Neural crest cell (in vitro differentiated cells): ENCODE results near the gene SNRNP48. TPM values are rescaled to one million over a fixed set of nuclear protein-coding genes. Genes with fewer than 3 reads are reported as not detected.

Experiments
- DNase-seq: peaks from one replicate; pipeline ENCODE4 v3.0.0; 2021; ENCODE audit warnings: low read depth, mixed read lengths, low spot score
- H3K27ac Mint-ChIP-seq: one replicate; pipeline ENCODE4 v1.8.0; 2021; ENCODE audit warnings: mild to moderate bottlenecking, mixed read lengths; ENCODE audit not compliant: unreplicated experiment
- H3K27me3 Mint-ChIP-seq: 2 replicates; pipeline ENCODE4 v1.8.0; 2021; ENCODE audit warnings: low read depth, mild to moderate bottlenecking, mixed read lengths
- H3K36me3 Mint-ChIP-seq: 2 replicates; pipeline ENCODE4 v1.8.0; 2021; ENCODE audit warnings: low read depth, mild to moderate bottlenecking, mixed read lengths
- H3K4me1 Mint-ChIP-seq: 2 replicates; pipeline ENCODE4 v1.8.0; 2021; ENCODE audit warnings: mixed read lengths
- H3K4me3 Mint-ChIP-seq: one replicate; pipeline ENCODE4 v1.8.0; 2021; ENCODE audit warnings: mild to moderate bottlenecking, mixed read lengths
- H3K9me3 Mint-ChIP-seq: 2 replicates; pipeline ENCODE4 v1.8.0; 2021; ENCODE audit warnings: mixed read lengths
- total RNA-seq: library from RNA; stranded (reverse); gene quantifications from 2 replicates; pipeline ENCODE4 v1.2.1, GENCODE V29; 2021
- TF ChIP-seq, protein P1 (sequence below): fragments of 200-600 bp; sonication (generic); conservative IDR thresholded peaks from 2 replicates; pipeline ENCODE4 v1.5.0; 2021; ENCODE audit warnings: antibody characterized with exemption, mild to moderate bottlenecking

SNRNP48 gene
- total RNA-seq, 1 donor from 2014 or later, result 22.5 TPM

GRCh38 chr6:7559651-7560385 is 30.2 kb upstream of the SNRNP48 start:
- no peaks in the 10 kb centered on the region for H3K27me3 Mint-ChIP-seq
- no peaks in the 10 kb centered on the region for H3K9me3 Mint-ChIP-seq
- no peak overlapping the region for H3K27ac Mint-ChIP-seq
- DNase-seq, result no peak
- no peak overlapping the region for H3K4me3 Mint-ChIP-seq
- no peaks in the 10 kb centered on the region for H3K36me3 Mint-ChIP-seq
- TF ChIP-seq, protein P1, sequence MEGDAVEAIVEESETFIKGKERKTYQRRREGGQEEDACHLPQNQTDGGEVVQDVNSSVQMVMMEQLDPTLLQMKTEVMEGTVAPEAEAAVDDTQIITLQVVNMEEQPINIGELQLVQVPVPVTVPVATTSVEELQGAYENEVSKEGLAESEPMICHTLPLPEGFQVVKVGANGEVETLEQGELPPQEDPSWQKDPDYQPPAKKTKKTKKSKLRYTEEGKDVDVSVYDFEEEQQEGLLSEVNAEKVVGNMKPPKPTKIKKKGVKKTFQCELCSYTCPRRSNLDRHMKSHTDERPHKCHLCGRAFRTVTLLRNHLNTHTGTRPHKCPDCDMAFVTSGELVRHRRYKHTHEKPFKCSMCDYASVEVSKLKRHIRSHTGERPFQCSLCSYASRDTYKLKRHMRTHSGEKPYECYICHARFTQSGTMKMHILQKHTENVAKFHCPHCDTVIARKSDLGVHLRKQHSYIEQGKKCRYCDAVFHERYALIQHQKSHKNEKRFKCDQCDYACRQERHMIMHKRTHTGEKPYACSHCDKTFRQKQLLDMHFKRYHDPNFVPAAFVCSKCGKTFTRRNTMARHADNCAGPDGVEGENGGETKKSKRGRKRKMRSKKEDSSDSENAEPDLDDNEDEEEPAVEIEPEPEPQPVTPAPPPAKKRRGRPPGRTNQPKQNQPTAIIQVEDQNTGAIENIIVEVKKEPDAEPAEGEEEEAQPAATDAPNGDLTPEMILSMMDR, result no peak
- no peaks in the 10 kb centered on the region for H3K4me1 Mint-ChIP-seq

DNA sequence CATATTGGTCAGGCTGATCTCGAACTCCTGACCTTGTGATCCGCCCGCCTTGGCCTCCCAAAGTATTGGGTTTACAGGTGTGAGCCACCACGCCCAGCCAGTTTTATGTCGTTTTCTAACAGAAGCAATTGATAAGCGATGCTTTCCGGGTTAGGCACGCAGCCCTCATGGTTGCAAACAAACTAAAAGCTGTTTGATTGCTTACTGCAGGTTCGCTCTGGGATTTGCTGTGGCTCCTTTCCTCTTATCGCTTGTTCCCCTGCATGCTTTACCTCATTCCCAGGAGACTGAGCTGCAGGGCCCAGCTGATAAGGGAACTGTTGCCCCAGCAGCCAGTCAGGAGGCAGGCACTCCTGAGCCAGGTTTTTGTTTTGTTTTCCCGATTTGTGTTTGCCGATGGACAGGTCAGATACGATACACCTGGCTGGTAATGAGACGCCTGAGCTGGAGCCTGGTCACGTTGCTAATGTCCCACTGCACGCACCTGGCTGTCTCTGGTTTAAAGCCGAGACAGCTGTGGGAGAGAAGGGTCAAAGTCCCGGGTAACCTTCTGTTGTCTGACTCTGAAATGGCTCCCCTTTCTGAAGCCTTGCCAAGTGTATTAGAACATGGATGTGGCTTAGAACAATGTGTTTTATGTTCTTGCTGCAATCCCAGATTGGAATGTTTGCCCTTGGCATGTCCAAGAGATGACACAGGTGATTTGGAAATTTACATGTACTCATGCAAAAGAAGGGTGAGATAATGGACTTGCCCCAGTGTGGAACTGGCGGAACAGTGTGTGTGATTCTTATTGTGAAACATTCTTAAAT is 28.6 kb upstream of the SNRNP48 start:
- Mint-ChIP-seq H3K27me3 (no peaks in the 10 kb centered on the region), H3K27ac (no peak overlapping the region), H3K36me3 (no peaks in the 10 kb centered on the region), H3K9me3 (no peaks in the 10 kb centered on the region), H3K4me1 (no peaks in the 10 kb centered on the region), H3K4me3 (no peak overlapping the region)
- TF ChIP-seq, protein P1, result no peak
- DNase-seq, result no peak

DNA sequence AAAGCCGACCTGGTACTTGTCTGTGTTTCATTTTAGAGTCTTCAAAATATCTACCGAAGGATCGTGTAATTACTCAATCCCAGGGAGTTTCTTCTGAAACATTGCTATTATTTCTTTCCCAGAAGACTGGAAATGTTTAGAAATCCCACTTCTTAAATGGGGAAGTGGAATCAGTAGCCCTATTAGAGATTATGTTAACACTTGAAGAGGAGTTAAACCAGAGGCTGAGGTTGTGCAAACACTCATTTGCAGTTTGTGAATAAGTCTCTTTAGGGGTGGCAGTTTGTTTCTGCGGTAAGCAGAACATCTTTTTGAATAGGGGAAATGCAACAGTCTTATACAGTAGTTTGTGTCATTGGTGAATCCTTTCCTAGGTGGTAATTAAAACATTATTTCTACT is 27.2 kb upstream of the SNRNP48 start:
- Mint-ChIP-seq H3K9me3 (no peaks in the 10 kb centered on the region), H3K36me3 (no peaks in the 10 kb centered on the region), H3K4me3 (no peak overlapping the region), H3K4me1 (no peaks in the 10 kb centered on the region), H3K27ac (no peak overlapping the region), H3K27me3 (no peaks in the 10 kb centered on the region)
- DNase-seq, result no peak
- TF ChIP-seq, protein P1, result no peak

GRCh38 chr6:7566107-7566506 is 23.9 kb upstream of the SNRNP48 start:
- no peak overlapping the region for H3K4me3 Mint-ChIP-seq
- H3K27ac Mint-ChIP-seq, result no peak overlapping the region

DNA sequence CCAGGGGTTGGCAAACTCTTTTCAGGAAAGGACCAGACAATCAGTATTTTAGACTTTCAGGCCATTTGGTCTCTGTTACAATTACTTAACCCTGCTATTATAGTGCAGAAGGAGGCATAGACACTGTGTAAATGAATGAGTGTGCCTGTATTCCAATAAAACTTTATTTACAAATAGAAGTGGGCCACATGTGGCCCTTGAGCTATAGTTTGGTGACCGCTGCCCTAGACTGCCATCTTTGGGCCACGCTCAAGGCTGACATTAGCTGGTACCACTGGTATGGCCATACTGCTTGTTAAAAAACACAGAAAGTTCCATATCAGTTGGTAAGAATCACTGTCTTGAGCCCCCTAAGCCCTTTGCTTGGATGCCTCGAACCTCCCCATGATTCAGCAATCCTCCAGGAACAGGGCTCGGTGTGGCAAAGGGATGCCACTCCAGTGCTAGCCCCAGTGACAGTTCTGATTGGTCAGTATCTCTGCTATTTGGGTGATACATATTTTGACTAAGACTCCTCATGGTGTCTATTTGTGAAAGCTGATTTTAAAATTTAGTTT is 23.3 kb upstream of the SNRNP48 start:
- Mint-ChIP-seq H3K4me1 (no peaks in the 10 kb centered on the region), H3K27ac (no peak overlapping the region), H3K36me3 (no peaks in the 10 kb centered on the region), H3K4me3 (no peak overlapping the region), H3K9me3 (no peaks in the 10 kb centered on the region), H3K27me3 (no peaks in the 10 kb centered on the region)
- no peak for DNase-seq
- TF ChIP-seq, protein P1, result no peak

More at GRCh38 chr6:7566107-7566506, 23.9 kb upstream of the SNRNP48 start:
- no peaks in the 10 kb centered on the region for H3K9me3 Mint-ChIP-seq
- H3K4me1 Mint-ChIP-seq, result no peaks in the 10 kb centered on the region
- H3K36me3 Mint-ChIP-seq, result no peaks in the 10 kb centered on the region
- DNase-seq, result no peak
- TF ChIP-seq, protein P1, result no peak
- no peaks in the 10 kb centered on the region for H3K27me3 Mint-ChIP-seq
